Measurements from ENCODE around the gene CPZ. TPM values are rescaled to one million over a fixed set of nuclear protein-coding genes. Genes with fewer than 3 reads are reported as not detected.

The CPZ gene
- total RNA-seq, 1 experiment from 2014 or later, result 37.3 TPM

DNA sequence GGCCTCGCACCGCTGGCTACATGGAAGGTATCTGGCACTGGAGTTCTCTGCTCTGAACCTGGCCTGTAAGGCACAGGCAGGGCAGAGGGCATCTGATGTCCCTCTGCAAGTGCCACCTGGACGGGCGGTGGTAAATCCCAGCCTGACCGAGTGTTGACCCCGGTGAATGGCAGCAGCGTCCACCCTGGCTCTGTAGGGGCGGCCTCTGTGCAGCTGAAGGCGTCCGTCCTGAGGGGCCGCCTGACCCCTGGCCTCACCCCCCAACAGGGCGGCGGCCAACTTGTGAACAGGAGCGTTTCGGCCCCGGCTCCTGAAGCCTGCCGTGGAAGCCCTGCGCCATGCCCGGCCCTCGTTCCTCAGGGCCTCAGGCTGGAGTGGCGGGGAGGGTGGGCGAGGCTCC is 51.4 kb downstream of the CPZ start:
- Mint-ChIP-seq H3K27me3 (ENCODE audit: low read depth) (peaks cover 8% of the 10 kb centered on the region), H3K4me3 (no peak overlapping the region), H3K36me3 (ENCODE audit: insufficient read depth in 1 of 3, low read depth in 3 of 3) (no peaks in the 10 kb centered on the region; a peak in 2 of 7 replicates), H3K27ac (no peak overlapping the region), H3K4me1 (peaks cover 0 to 4% of the 10 kb centered on the region in 2 experiments; a peak in 2 of 4 replicates), H3K9me3 (no peaks in the 10 kb centered on the region)
- Histone ChIP-seq H2BK20ac (ENCODE audit: low read depth, low read length, poor library complexity, severe bottlenecking) (no peak overlapping the region), H3K56ac (ENCODE audit: insufficient read length, low read depth, low read length) (no peak overlapping the region), H3K9ac (ENCODE audit: extremely low read depth, insufficient read length, low read length) (no peak overlapping the region), H2BK5ac (ENCODE audit: insufficient read length, low read length) (no peak overlapping the region), H3K4ac (ENCODE audit: low read depth, low read length) (no peak overlapping the region), H4K91ac (ENCODE audit: insufficient read length, low read depth, low read length) (no peak overlapping the region), H3K4me2 (ENCODE audit: insufficient read depth, insufficient read length, low read length) (no peak overlapping the region), H2BK120ac (ENCODE audit: low read depth, low read length, poor library complexity, severe bottlenecking) (no peak overlapping the region), H3K79me1 (ENCODE audit: insufficient read depth, low read depth, low read length, poor library complexity, severe bottlenecking) (no peaks in the 10 kb centered on the region), H2AFZ (ENCODE audit: low read length) (no peak overlapping the region), H3T11ph (ENCODE audit: low read length) (no peak overlapping the region), H4K20me1 (ENCODE audit: control insufficient read depth, insufficient read depth, insufficient read length) (no peaks in the 10 kb centered on the region), H3K14ac (ENCODE audit: insufficient read depth, low read length) (no peak overlapping the region), H4K8ac (replicated peaks; ENCODE audit: insufficient read length, low read depth, low read length) (no peak overlapping the region), H3K9me3 (ENCODE audit: control insufficient read depth, low read depth, low read length) (no peaks in the 10 kb centered on the region), H3K18ac (ENCODE audit: insufficient read length, low read depth, low read length) (no peak overlapping the region), H3K27ac (ENCODE audit: insufficient read length, low read depth, low read length) (no peak overlapping the region), H2BK12ac (ENCODE audit: insufficient read length, low read depth, low read length) (no peak overlapping the region), H3K79me2 (ENCODE audit: insufficient read depth, low read length) (no peaks in the 10 kb centered on the region), H3K23me2 (ENCODE audit: insufficient read length, low read depth, low read length, poor library complexity, severe bottlenecking) (peaks cover 2% of the 10 kb centered on the region), H4K5ac (ENCODE audit: insufficient read length, low read depth, low read length) (no peak overlapping the region), H3K23ac (ENCODE audit: insufficient read length, low read depth, low read length) (no peak overlapping the region), H3K27me3 (ENCODE audit: insufficient read depth, low read length) (no peaks in the 10 kb centered on the region), H2AK5ac (ENCODE audit: insufficient read length, low read length) (no peak overlapping the region), H3K4me1 (ENCODE audit: insufficient read depth, low read length) (no peaks in the 10 kb centered on the region), H2BK15ac (ENCODE audit: low read depth, low read length) (no peak overlapping the region)
- TF ChIP-seq, protein P1, sequence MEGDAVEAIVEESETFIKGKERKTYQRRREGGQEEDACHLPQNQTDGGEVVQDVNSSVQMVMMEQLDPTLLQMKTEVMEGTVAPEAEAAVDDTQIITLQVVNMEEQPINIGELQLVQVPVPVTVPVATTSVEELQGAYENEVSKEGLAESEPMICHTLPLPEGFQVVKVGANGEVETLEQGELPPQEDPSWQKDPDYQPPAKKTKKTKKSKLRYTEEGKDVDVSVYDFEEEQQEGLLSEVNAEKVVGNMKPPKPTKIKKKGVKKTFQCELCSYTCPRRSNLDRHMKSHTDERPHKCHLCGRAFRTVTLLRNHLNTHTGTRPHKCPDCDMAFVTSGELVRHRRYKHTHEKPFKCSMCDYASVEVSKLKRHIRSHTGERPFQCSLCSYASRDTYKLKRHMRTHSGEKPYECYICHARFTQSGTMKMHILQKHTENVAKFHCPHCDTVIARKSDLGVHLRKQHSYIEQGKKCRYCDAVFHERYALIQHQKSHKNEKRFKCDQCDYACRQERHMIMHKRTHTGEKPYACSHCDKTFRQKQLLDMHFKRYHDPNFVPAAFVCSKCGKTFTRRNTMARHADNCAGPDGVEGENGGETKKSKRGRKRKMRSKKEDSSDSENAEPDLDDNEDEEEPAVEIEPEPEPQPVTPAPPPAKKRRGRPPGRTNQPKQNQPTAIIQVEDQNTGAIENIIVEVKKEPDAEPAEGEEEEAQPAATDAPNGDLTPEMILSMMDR (conservative IDR thresholded peaks at IDR 0.05), result no peak
- DNase-seq, result peak; percentile 17
- WGBS (ENCODE audit: extremely low coverage, insufficient read length, low lambda C conversion rate), result no CpG with 5 or more reads among the region's 22 CpGs
